Fibroblast of the aortic adventitia (primary cell): ENCODE measurements around the gene PGF. TPM values are rescaled to one million over a fixed set of nuclear protein-coding genes. Genes with fewer than 3 reads are reported as not detected.

Experiments
- DNase-seq: peaks from one replicate; pipeline ENCODE4 v3.0.0-alpha.2; 2010; ENCODE audit warnings: low read depth
- H3K4me3 ChIP-seq: 2 replicates; pipeline ENCODE4 v1.5.1; 2011; ENCODE audit warnings: low read depth, mild to moderate bottlenecking, control low read depth, low read length, moderate library complexity
- CTCF ChIP-seq: IDR thresholded peaks from 2 replicates; pipeline ENCODE4 v1.5.1; 2011; ENCODE audit warnings: mild to moderate bottlenecking, low read length, control low read depth, inconsistent platforms; ENCODE audit not compliant: insufficient read depth
- total RNA-seq: library from RNA; depleted of rRNA; stranded (reverse); fragments of >200 nt; gene quantifications from 2 replicates; pipeline ENCODE4 v1.2.3, GENCODE V29; 2012; ENCODE audit warnings: low replicate concordance

The PGF gene
- total RNA-seq, 1 donor, result 0.36 TPM

GRCh38 chr14:74917646-74918081 is 37.7 kb downstream of the PGF start:
- no peak overlapping the region for H3K4me3 ChIP-seq
- no peak for TF ChIP-seq CTCF
- DNase-seq, result peak; percentile 42

GRCh38 chr14:74917178-74917543 is 38.2 kb downstream of the PGF start:
- no peak for TF ChIP-seq CTCF
- H3K4me3 ChIP-seq, result no peak overlapping the region
- DNase-seq, result no peak

- TF ChIP-seq CTCF, result no peak
- no peak for DNase-seq
- no peak overlapping the region for H3K4me3 ChIP-seq
Measured at GRCh38 chr14:74915826-74916225, 39.6 kb downstream of the PGF start.

GRCh38 chr14:74915426-74915825 is 40.0 kb downstream of the PGF start:
- H3K4me3 ChIP-seq, result no peak overlapping the region
- no peak for TF ChIP-seq CTCF
- DNase-seq, result no peak

- DNase-seq, result peak; percentile 87
- peak; percentile 93 for TF ChIP-seq CTCF
- H3K4me3 ChIP-seq, result no peak overlapping the region
Measured at GRCh38 chr14:74913986-74914573, 41.3 kb downstream of the PGF start.

GRCh38 chr14:74913393-74913910 is 41.9 kb downstream of the PGF start:
- no peak for TF ChIP-seq CTCF
- DNase-seq, result no peak
- no peak overlapping the region for H3K4me3 ChIP-seq

- H3K4me3 ChIP-seq, result no peak overlapping the region
- no peak for TF ChIP-seq CTCF
- DNase-seq, result no peak
Measured at GRCh38 chr14:74912801-74913200, 42.6 kb downstream of the PGF start.
